WI38 (cell line): Measurements from ENCODE around the gene C14orf180.

Experiments
- H3K4me3 ChIP-seq: 2 replicates; pipeline ENCODE4 v1.5.1; 2011; ENCODE audit warnings: low read depth, mild to moderate bottlenecking, control low read depth, low read length
- CTCF ChIP-seq: IDR thresholded peaks from 2 replicates; pipeline ENCODE4 v1.5.1; 2012; ENCODE audit warnings: low read depth, mild to moderate bottlenecking, control low read depth, low read length

C14orf180 gene

GRCh38 chr14:104611881-104612280 is 32.3 kb downstream of the C14orf180 start:
- no peak for TF ChIP-seq CTCF
- H3K4me3 ChIP-seq = no peak overlapping the region

- TF ChIP-seq CTCF = no peak
- H3K4me3 ChIP-seq = no peak overlapping the region
Observed at GRCh38 chr14:104614126-104614812, 34.7 kb downstream of the C14orf180 start.

GRCh38 chr14:104624939-104625338 is 45.4 kb downstream of the C14orf180 start:
- no peak for TF ChIP-seq CTCF
- no peak overlapping the region for H3K4me3 ChIP-seq

GRCh38 chr14:104632781-104633180 is 53.2 kb downstream of the C14orf180 start:
- no peak overlapping the region for H3K4me3 ChIP-seq
- TF ChIP-seq CTCF = no peak

- H3K4me3 ChIP-seq = no peak overlapping the region
Observed at GRCh38 chr14:104633276-104634137, 53.9 kb downstream of the C14orf180 start.

GRCh38 chr14:104634138-104634760 is 54.7 kb downstream of the C14orf180 start:
- TF ChIP-seq CTCF = no peak
- no peak overlapping the region for H3K4me3 ChIP-seq

More at GRCh38 chr14:104633276-104634137, 53.9 kb downstream of the C14orf180 start:
- TF ChIP-seq CTCF = no peak
